ENCODE data around the gene TNFAIP8. TPM values are rescaled to one million over a fixed set of nuclear protein-coding genes. Genes with fewer than 3 reads are reported as not detected.

TNFAIP8 gene
- polyA plus RNA-seq, 4 donors, result 22.7 to 33.2 (median 28.2) TPM

DNA sequence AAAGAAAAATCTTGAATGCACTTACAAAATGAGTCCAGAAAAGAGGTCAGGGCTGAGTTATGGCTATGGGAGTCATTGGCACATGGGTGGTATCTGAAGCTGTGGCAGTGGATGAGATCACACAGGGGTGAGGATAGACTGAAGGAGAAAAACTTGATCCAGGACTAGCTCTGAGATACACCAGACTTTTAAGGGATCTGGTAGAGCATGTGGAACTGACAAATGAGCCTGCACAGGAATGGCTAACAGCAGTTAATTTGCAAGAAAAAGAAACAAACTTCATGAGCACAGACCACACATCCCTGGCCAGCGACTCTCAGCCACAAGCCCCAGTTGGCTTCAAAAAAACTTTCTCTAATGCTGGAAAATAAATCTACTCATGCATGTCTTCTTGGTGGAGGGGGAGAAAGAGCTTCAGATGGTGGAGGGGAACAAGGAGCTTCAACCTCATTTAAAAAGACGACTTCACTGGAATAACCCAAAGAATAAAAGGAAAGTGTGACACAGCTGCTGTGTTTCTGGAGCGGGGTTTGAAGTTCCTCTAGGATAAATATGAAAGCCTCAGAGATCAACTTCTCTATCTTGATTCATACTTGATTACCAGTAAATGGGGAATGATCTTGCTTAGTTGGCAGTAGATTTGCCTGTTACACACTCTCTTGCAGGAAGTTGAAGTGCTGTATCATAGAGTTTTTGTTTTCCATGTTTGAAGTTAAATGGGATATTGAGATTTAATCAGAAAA lies 33.6 kb downstream of the TNFAIP8 start:
- no peak for DNase-seq (ENCODE audit: low read depth in 4 of 4, low spot score in 2 of 4)

DNA sequence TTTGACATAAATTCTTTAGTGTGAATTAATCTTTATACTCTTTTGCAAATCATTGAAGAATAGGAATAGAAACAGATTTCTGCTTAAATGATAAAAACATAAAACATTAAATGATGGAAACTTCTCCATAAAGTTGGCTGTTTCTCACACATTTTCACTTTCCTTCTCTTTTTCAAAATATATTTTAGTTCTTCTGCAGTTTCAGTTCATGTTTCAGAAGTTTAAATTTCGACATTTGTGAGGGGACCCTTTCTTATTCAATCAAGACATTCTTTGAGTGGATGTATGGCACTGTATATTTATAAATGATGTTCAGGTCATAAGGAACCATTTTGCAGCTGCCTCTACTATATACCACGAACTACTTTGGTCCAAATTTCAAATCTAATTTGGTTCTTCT lies 34.6 kb downstream of the TNFAIP8 start:
- DNase-seq (ENCODE audit: low read depth in 4 of 4, low spot score in 2 of 4), result no peak

DNA sequence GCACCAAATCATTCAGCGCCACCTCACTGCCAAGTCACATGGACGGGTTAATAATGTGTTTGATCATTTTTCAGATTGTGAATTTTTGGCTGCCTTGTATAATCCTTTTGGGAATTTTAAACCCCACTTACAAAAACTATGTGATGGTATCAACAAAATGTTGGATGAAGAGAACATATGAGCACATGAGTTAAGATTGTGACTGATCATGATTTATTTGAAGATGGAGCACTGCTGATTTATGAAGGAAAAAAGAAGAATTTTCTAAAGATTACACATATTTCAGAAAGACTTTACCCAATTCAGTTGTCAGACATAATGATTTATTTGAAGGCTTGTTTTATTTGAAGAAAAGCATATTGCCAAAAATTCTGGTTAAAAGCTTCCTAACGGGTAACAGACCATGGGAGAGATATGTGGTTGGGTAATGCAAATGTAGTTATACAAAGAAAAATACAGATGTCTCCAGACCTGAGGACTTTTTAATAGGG lies 37.4 kb downstream of the TNFAIP8 start:
- DNase-seq (ENCODE audit: low read depth in 4 of 4, low spot score in 2 of 4), result no peak

DNA sequence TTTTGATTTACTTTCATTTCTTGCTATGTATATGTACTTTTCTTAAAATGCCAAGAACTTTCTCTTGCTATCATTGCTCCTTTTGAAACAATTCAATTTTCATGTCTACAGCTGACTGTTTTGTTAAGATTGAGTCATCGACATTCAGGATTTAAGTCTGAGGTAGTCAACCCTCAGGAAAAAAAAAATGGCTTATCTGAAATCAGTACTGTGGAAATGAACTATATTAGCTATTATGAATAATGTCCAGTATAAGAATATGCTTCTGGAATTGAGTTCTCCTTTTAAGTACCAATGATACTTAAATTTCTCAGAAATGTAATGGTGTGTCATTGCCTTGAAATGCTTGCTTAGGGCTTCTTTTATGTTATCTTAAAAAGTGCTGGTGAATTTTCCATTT lies 37.9 kb downstream of the TNFAIP8 start:
- DNase-seq (ENCODE audit: low read depth in 4 of 4, low spot score in 2 of 4), result no peak

DNA sequence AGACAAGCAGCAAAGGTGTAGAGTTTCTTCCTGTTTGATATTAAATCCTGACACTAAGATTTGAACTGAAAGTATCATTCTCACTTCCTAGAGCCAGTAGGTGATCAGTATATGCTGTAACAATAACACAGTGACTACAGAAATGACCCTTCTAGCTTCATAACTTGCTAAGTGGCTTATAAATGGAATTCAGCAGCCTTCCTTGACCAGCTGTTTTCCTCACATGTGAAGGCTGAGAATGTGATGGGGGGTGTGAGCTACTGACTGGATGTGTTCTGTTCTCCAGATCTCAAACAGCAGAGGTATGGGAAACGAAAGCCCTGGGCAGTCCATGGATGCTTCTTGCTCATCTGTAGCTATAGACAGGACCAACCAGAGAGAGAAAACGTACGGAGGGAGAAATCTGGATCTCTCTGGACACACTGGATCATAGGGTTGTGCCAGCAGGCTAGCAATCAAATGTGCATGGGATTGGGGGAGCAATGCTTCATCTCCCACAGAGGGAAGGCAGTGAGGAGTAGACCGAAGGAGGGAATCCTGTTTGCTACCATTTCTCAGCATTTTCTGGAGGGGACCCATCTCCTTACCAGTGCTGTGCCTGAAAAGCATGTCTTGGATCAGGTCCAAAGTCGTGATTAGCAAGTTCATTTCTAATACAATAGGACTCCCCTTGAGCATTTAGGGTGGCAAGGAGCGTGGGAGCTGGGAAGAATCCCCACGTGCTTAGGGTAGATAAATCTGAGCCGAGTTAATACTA lies 39.4 kb downstream of the TNFAIP8 start:
- no peak for DNase-seq (ENCODE audit: low read depth in 4 of 4, low spot score in 2 of 4)

DNA sequence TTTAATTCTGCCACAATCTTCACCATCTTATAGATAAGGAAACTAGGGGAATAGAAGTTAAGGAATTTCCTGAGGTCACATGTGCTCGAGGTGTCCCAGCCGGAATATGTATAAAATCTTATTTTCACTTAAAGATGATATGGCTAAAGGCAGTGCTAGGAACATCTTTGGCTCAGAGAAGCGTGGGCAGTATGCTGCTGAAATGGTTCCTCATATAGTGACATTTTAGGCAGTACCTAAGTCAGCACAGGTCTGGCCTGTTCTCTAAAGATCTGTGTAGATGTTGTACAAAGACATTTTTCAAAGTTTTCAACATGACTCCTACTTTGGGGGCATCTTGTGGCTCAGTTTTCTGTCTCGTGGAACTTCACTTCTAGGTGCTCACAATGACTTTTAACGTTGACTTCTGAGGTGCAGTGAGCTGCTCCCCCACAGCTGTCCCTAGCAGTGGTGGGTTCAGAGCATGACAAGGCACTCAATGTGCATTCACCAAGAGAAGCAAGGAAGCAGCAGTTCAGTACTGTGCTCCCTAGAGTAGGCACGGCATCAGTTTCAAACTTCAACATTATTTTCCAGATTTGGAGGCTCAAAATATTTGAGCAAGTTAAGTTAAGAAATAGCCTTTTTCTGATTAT lies 40.3 kb downstream of the TNFAIP8 start:
- DNase-seq (ENCODE audit: low read depth in 4 of 4, low spot score in 2 of 4), result no peak

DNA sequence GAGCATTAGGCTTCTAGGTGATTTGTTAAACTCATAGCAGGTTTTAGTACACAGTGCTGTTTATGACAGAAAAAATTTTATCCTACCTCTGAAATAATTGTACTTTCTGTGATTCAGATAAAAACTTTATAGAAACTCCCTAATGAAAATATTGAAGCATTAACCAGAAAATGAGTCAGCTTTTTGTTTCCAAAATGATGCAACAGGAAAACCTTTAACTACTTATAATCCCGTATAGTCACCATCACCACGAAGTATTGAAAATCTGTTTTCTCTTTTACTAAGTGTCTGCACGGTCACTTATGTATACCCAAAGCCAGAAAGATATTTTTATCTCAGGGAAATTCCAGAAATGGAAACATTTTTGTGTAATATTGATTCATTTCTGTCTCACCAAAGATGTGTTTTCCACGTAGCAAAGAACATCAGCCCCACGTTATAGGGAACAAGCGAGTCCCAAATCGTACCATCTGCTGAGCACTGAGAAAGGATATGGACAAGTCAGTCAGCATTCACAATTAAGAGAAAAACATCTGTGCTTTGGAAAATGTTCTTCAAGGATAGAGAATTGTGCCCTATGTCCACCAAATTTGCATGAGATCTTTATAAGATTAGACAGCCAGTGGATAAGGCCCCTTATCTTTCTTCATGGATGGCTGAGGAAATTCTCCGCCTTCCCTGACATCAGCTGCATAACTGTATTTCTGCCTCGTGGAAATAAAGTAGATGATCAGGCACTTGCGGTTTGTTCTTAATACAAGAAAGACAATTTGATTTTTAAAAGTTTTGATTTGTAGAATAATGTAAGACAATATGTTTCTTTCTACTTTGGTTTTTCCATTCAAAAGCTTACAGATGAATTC lies 41.9 kb downstream of the TNFAIP8 start:
- DNase-seq (ENCODE audit: low read depth in 4 of 4, low spot score in 2 of 4), result no peak

DNA sequence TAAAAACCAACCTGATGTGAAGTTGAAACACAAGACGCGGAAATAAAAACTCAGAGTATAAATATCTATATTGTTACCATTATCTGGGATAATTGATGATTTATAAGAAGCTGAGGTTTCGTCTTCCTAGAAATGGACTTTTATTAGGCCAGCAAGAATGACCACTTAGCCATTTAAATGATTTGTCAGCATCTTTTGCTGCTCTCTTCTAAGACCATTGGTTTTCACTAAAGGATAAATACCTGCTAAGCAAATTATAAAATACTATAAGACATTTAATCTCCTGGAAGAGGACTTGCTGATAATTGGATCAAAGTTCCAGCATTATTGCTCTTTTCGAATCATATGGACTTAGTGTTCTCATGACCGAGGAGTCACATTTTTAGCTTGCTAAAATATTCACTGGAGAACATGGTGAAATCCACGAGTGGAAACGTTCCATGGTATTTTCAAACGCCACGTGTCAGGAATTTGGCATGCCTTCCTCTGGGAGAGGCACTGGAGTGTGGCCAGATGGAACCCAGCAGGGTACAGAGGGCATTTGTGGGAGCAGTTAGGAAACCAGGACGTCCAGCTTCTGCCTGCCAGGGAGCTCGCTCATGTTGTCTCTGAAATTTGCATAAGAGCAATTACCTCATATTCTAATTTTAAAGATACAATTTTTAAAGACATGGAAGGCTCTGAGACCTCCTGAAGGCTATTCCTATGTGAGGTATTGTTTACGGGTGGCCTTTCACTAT lies 43.1 kb downstream of the TNFAIP8 start:
- DNase-seq (ENCODE audit: low read depth in 4 of 4, low spot score in 2 of 4), result no peak

DNA sequence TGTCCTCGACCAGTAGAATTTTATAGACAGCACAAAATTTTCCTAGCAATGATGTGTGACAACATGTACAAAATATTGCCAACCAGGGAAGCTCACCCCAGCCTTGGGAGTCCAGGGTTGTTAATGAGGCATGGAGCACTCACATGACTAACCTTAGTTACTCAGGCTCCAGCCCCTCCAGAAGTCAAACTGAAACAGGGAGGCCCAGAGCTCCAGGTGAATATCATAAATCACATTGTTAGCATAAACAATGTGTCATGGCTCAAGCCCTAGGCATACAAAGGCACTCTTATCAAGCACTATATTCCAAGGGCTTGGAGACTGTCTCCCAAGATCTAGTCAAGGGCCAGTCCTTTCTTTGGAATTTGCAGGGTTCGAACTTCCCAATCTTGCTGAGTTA lies 44.4 kb downstream of the TNFAIP8 start:
- no peak for DNase-seq (ENCODE audit: low read depth in 4 of 4, low spot score in 2 of 4)

DNA sequence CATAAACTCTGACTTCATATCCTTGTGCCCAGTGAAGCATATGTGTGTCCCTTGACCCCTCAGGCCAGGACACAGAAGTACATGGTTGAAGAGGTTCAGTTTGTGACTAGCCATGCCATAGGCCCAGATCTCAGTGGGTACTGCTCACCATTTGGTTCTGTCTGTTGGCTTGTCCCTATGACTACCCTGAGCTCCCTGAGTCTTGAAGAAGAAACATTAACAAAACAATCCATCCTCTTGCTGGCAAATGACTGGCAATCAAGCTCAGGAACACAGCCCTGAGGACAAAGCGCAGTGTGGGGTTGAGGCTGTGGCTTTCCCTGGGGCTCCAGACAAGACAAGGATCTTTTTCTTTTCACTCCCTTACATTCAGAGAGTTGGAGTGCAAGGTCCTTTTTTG lies 46.3 kb downstream of the TNFAIP8 start:
- no peak for DNase-seq (ENCODE audit: low read depth in 4 of 4, low spot score in 2 of 4)

DNA sequence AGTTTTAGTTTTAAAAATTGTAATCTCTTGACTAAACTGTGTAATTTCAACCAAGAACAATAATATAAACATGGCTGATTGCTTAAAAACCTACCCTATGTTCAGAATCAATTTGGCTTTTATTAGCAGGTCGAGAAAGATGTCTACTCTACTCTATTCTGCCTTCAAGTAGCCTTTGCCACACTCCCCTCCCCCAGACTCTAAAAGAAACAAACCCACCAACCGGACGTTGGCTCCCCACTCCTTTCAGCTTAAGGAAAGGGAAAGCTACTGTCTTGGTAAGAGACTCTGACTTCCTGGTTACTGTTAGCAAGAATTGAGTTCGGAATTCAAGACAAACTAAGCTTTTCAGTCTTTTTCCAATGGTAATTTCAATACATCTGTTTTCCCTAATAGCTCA lies 46.7 kb downstream of the TNFAIP8 start:
- DNase-seq (ENCODE audit: low read depth in 4 of 4, low spot score in 2 of 4), result no peak

DNA sequence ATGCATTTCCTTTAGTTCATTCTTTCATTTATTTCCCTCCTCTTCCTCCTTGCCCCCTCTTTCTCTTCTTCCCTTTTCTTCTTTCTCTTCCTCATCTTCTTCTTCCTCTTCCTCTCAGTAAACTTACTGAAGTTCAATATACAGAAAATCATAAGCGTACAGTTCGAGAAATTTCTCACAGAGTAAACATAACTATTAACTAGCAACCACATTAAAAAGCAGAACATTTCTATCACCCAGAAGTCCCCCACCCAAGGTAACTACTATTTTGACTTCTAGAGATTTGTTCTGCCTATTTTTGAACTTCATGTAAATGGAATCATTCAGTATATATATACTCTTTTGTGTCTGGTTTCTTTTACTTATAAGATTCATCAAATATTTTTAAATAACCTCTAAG lies 48.2 kb downstream of the TNFAIP8 start:
- DNase-seq (ENCODE audit: low read depth in 4 of 4, low spot score in 2 of 4), result no peak

DNA sequence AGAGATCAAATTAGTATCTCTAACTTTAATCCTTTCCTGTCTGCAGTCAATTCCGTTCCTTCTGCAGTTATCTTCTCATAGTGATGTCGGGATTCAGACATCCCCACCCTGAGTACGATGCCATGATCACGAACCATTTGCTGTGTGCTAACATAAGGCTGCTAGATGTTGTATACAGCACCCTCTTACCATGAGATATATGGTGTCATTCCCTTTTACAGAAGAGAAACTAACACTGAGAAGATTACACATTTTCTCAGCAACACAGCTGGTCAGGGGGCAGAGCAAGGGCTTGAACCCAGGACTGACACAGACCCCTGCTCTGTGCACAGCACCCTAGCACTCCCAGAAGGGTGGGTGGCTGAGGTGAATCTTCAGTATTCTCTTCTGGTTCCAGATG lies 49.6 kb downstream of the TNFAIP8 start:
- DNase-seq (ENCODE audit: low read depth in 4 of 4, low spot score in 2 of 4), result no peak

DNA sequence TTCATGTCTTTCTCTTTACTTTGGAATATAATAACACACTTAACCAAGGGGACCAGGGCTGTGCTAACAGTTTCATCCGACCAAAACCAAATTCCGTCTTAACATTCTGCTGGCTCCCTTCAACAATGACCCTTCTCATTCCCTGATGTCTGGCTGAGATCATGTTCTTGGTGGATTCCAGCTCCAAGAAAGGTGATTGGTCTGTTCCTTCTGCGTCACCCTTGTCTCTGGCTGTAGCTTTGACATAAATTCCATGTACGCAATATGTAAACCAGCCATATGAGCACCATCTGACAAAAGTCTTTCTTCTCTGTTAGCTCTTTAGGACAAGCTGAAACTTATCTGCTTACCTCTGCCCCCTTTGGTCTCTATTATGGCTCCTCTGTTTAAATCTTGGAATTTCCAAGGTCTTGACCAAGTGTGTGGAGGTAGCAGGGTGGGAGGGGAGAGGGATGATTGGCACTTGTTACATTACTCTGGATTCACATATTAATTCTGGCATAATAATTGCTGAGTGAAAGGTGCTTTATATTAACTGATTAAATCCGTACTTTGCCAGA lies 50.8 kb downstream of the TNFAIP8 start:
- no peak for DNase-seq (ENCODE audit: low read depth in 4 of 4, low spot score in 2 of 4)

DNA sequence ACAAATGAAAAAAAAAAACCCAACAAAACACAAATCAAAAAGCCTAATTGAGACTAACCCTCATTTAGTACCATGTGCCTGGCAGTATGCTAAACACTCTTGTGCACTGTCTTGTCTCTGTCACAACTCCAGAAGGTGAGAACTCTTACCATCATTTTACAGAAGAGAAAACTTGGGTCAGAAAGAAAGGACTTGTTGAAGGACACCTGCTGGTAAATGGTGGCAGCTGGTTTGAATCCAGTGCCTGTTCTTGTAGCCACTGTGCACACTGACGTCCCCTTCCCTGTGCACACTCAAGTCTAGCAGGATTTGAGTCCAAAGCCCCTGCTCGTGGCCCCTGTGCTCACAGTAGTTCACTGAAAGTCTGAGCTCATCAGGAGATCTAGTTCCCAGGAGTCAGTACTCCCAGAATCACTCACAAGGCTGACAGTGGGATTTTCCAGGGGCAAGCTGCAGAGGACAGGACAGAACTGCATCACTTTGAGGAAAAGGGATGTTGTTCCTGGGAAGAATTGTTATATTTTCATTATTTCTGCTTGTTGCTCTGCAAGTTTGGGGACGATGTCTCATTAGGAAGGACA lies 53.5 kb downstream of the TNFAIP8 start:
- no peak for DNase-seq (ENCODE audit: low read depth in 4 of 4, low spot score in 2 of 4)

DNA sequence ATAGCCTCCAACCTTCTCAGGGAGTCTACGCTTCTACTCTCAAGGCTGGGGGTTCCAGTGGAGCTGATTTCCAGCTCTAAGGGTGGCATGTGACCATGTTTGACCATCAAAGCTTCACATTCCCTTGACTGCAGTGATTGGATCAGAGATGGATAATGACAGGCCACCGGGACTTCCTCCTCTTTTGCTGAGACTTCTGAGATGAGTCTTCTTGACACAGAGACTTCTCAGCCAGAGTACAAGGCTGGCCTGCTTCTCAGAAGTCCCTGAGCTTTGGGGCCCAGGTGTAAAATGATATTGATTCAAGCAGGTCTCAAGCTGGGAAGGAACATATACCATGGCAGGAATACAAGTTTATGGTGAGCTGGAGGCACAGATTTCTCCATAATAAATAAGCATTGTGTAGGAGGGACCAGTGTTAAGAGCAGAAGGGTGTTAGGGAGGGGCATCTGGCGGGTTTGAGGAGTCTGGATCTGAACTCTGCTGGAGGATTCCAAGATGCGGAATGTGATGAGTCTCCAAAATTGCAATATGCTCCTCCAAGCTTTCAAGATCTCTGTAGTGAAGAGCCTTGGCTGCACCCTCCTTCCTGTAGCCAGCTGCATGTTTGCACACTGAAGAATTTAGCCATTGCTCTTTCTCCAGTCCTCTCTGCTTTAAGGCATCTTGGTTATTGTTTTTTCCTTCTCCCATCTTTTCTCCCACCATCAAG lies 54.8 kb downstream of the TNFAIP8 start:
- no peak for DNase-seq (ENCODE audit: low read depth in 4 of 4, low spot score in 2 of 4)

DNA sequence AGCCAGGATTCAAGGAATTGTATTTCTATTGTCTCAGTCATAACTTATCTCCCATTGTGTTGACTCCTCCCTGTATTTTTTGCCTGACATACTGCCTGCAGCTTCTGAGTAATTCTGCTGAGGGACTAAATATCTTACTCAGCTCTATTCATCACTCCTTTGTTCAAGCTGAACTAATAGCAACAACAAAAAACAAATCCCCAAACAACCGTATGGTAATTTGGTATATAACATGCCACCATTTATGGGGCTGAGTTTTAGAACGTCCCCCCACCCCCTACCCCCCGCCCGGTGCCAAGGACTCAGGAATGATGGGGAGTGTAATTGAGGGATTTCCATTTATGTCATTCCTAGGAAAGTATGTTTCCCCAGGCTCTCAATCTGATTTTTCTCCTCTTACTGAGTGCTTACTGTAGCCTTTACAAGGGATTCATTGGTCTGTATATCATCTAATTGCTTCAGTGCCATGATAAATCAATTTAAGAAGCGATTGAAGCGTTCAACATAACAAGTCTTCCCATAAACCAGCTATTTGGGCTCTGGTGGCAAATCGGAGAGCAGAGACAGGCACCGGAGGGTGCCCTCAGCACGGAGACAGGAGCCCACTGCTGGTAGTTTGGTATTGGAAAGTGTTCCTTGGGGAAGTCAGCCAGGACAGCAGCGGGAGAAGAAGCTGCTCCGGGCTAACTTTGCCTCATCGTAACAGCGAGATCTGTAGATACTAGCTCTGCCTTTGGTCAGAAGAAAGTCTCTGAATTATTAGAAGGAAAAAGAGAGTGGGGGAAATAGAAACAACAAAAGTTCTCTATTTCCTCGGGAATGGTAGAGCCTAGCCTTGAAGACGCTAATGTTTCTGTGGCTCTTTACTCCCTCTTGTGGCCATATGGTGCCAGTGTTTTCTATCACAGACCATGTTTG lies 55.8 kb downstream of the TNFAIP8 start:
- DNase-seq (ENCODE audit: low read depth in 4 of 4, low spot score in 2 of 4), result peak; percentile 65 to 87 (median 76)
